ENCODE data around the gene PFKL. TPM values are rescaled to one million over a fixed set of nuclear protein-coding genes. Genes with fewer than 3 reads are reported as not detected.

Gene PFKL
- total RNA-seq, 1 experiment from 2014 or later = 140 TPM

- Mint-ChIP-seq H3K27ac (ENCODE audit: unreplicated experiment) (no peak overlapping the region), H3K27me3 (ENCODE audit: insufficient read depth, unreplicated experiment) (no peaks in the 10 kb centered on the region), H3K4me1 (ENCODE audit: low read depth, unreplicated experiment) (no peaks in the 10 kb centered on the region), H3K4me3 (ENCODE audit: unreplicated experiment) (no peak overlapping the region), H3K36me3 (ENCODE audit: insufficient read depth, unreplicated experiment) (peaks cover 43% of the 10 kb centered on the region), H3K9me3 (ENCODE audit: unreplicated experiment) (no peaks in the 10 kb centered on the region)
- TF ChIP-seq CTCF (IDR thresholded peaks at IDR 0.05; ENCODE audit: insufficient read depth in 1 of 2, low read depth in 1 of 2, low read length in 1 of 2, severe bottlenecking in 1 of 2, unreplicated experiment in 1 of 2) = no peak
- intact Hi-C loops (cut with micrococcal nuclease; ENCODE audit: unreplicated experiment) = no loop called here
- ChIA-PET POLR2A (no interaction called here), CTCF (no interaction called here)
- Histone ChIP-seq H3K27me3 (replicated peaks; ENCODE audit: control insufficient read depth, insufficient read depth, low read length) (no peaks in the 10 kb centered on the region), H3K4me3 (ENCODE audit: low read depth, low read length) (no peak overlapping the region), H3K36me3 (ENCODE audit: control insufficient read depth, insufficient read depth, low read length) (peaks cover 1% of the 10 kb centered on the region; the same call in 1 of the 2 replicates), H3K9me3 (no peaks in the 10 kb centered on the region), H3K4me1 (no peaks in the 10 kb centered on the region)
- DNase-seq = no peak
- BruUV-seq (replicated peaks) = no TSS peak
Observed at GRCh38 chr21:44322621-44323325, 22.9 kb downstream of the PFKL start.

DNA sequence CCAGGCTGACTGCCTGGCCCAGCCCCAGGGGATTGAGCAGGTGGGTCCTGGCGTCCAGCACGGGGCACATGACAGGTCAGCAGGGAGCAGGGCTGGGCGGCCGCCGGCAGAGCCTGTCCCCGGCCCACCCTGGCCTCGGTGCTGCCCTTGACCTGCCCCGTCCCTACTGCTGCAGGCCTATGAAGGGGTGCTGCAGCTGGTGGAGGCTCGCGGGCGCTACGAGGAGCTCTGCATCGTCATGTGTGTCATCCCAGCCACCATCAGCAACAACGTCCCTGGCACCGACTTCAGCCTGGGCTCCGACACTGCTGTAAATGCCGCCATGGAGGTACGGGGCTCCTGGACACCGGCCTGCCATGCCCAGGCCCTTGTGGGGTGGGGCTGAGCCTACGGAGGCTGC is 23.7 kb downstream of the PFKL start:
- peaks cover 1% of the 10 kb centered on the region; the same call in 1 of the 2 replicates for H3K36me3 ChIP-seq (ENCODE audit: control insufficient read depth, insufficient read depth, low read length)
- CTCF ChIA-PET = no interaction called here
- no peaks in the 10 kb centered on the region for H3K4me1 ChIP-seq
- H3K9me3 Mint-ChIP-seq (ENCODE audit: unreplicated experiment) = no peaks in the 10 kb centered on the region
- H3K4me1 Mint-ChIP-seq (ENCODE audit: low read depth, unreplicated experiment) = no peaks in the 10 kb centered on the region
- no peak overlapping the region for H3K4me3 ChIP-seq (ENCODE audit: low read depth, low read length)
- H3K4me3 Mint-ChIP-seq (ENCODE audit: unreplicated experiment) = no peak overlapping the region
- BruUV-seq (replicated peaks) = no TSS peak
- no peak for DNase-seq
- H3K36me3 Mint-ChIP-seq (ENCODE audit: insufficient read depth, unreplicated experiment) = peaks cover 48% of the 10 kb centered on the region
- TF ChIP-seq CTCF (IDR thresholded peaks at IDR 0.05; ENCODE audit: insufficient read depth in 1 of 2, low read depth in 1 of 2, low read length in 1 of 2, severe bottlenecking in 1 of 2, unreplicated experiment in 1 of 2) = no peak
- intact Hi-C loops (cut with micrococcal nuclease; ENCODE audit: unreplicated experiment) = no loop called here
- H3K27me3 ChIP-seq (replicated peaks; ENCODE audit: control insufficient read depth, insufficient read depth, low read length) = no peaks in the 10 kb centered on the region
- no peaks in the 10 kb centered on the region for H3K9me3 ChIP-seq
- no peak overlapping the region for H3K27ac Mint-ChIP-seq (ENCODE audit: unreplicated experiment)
- H3K27me3 Mint-ChIP-seq (ENCODE audit: insufficient read depth, unreplicated experiment) = no peaks in the 10 kb centered on the region
- POLR2A ChIA-PET = no interaction called here

GRCh38 chr21:44324106-44324853 is 24.4 kb downstream of the PFKL start:
- Histone ChIP-seq H3K27me3 (replicated peaks; ENCODE audit: control insufficient read depth, insufficient read depth, low read length) (no peaks in the 10 kb centered on the region), H3K4me3 (ENCODE audit: low read depth, low read length) (no peak overlapping the region), H3K36me3 (ENCODE audit: control insufficient read depth, insufficient read depth, low read length) (peaks cover 1% of the 10 kb centered on the region; the same call in 1 of the 2 replicates), H3K4me1 (no peaks in the 10 kb centered on the region), H3K9me3 (no peaks in the 10 kb centered on the region)
- no TSS peak for BruUV-seq (replicated peaks)
- H3K9me3 Mint-ChIP-seq (ENCODE audit: unreplicated experiment) = no peaks in the 10 kb centered on the region
- H3K27me3 Mint-ChIP-seq (ENCODE audit: insufficient read depth, unreplicated experiment) = no peaks in the 10 kb centered on the region
- H3K4me3 Mint-ChIP-seq (ENCODE audit: unreplicated experiment) = no peak overlapping the region
- H3K27ac Mint-ChIP-seq (ENCODE audit: unreplicated experiment) = no peak overlapping the region
- POLR2A ChIA-PET = no interaction called here
- DNase-seq = no peak
- H3K4me1 Mint-ChIP-seq (ENCODE audit: low read depth, unreplicated experiment) = no peaks in the 10 kb centered on the region
- CTCF ChIA-PET = no interaction called here
- peaks cover 48% of the 10 kb centered on the region for H3K36me3 Mint-ChIP-seq (ENCODE audit: insufficient read depth, unreplicated experiment)
- no peak for TF ChIP-seq CTCF (IDR thresholded peaks at IDR 0.05; ENCODE audit: insufficient read depth in 1 of 2, low read depth in 1 of 2, low read length in 1 of 2, severe bottlenecking in 1 of 2, unreplicated experiment in 1 of 2)
- intact Hi-C loops (cut with micrococcal nuclease; ENCODE audit: unreplicated experiment) = no loop called here

Data from Caco-2 (cell line).